GM19043 (cell line): ENCODE results near the gene PANX1.
A peak's percentile ranks its signal among the peaks of the same experiment; 100 is the strongest.

Experiments
- ATAC-seq: cut with Tn5 transposase; IDR thresholded peaks from one replicate; pipeline ENCODE4 v1.9.1; 2021; ENCODE audit warnings: low read depth; ENCODE audit not compliant: unreplicated experiment

PANX1 gene

GRCh38 chr11:94183251-94183885 lies 54.7 kb downstream of the PANX1 start:
- ATAC-seq: no peak

- ATAC-seq: peak; percentile 66
These were observed 55.2 kb downstream of the PANX1 start for GRCh38 chr11:94183886-94184264.

DNA sequence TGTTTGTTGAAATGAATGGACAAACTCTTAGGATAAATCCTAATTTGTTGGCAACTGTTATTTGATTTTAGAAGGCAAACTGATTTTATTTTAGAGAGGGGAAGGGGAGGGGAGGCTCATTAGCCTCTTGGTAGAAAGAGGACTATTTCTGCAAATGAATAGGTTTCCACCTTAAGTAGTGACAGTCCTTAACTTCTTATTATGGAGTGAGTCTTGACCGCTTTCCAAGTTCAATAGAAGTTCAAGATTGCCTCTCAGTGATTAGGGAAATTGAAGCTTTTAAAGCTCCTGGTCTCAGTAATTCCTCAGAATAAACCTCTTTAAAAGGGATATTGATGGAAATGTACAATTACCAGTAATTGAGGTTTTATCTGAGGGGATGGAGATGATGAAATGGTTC lies 55.7 kb downstream of the PANX1 start:
- ATAC-seq: no peak

DNA sequence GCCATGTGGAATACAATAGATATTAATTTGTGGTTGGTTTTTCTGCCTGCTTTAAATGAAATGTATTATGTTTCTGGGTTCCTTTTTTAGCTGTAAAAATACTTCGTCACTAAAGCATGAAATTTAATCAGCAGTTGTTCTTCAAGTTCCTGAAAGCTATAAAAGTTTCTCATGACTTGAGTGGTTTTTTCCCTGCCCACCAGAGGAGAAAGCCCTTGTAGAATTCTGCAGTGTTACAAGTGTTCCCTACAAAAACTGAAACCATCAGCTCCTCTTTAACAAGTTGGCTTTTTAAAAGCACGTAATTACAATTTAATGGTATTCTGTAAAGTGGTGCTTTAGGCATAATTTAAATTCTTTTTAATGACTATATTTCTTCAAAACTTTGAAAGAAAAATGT lies 56.2 kb downstream of the PANX1 start:
- no peak for ATAC-seq

GRCh38 chr11:94185416-94186084 lies 56.9 kb downstream of the PANX1 start:
- ATAC-seq: no peak

- no peak for ATAC-seq
These were observed 57.9 kb downstream of the PANX1 start for GRCh38 chr11:94186342-94187203.

- no peak for ATAC-seq
These were observed 64.6 kb downstream of the PANX1 start for GRCh38 chr11:94193288-94193687.

DNA sequence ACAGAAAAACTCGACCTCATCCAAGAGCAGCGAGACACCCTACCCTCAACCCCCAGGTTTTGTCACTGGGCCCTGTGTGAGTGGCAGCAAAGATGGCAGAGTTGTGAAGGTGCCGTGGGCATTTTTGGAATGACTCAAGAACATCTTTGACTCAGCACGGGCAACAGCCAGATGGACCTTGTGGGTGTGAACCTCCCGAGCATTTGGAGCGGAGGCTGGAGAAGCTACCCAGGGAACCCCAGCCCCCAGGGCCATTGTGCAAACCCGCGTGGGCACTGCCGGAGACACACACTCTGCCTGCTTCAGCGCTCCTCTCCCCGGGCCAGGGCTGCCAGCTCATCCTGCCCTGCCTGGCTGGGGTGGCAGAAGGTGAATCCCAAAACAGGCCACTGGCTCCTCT lies 66.1 kb downstream of the PANX1 start:
- no peak for ATAC-seq

DNA sequence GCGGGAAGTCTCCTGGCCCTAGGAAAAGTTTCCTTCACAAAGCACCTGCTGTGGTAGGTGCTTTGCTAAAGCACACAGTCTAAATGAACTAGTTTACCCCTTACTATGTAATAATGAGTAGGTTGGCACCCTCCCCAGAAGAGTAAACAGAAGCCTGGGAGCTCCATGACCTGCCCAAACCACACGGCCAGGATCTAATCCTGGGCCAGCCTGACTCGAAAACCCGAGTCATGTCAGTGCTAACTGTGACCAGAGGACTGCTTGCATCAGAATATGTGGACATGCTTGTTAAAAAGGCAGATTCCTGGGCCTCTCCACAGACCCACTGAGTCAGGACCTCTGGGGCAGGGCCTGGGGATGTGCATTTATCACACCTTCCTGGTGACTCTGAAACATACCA lies 67.7 kb downstream of the PANX1 start:
- no peak for ATAC-seq

- no peak for ATAC-seq
These were observed 70.1 kb downstream of the PANX1 start for GRCh38 chr11:94198718-94199117.

DNA sequence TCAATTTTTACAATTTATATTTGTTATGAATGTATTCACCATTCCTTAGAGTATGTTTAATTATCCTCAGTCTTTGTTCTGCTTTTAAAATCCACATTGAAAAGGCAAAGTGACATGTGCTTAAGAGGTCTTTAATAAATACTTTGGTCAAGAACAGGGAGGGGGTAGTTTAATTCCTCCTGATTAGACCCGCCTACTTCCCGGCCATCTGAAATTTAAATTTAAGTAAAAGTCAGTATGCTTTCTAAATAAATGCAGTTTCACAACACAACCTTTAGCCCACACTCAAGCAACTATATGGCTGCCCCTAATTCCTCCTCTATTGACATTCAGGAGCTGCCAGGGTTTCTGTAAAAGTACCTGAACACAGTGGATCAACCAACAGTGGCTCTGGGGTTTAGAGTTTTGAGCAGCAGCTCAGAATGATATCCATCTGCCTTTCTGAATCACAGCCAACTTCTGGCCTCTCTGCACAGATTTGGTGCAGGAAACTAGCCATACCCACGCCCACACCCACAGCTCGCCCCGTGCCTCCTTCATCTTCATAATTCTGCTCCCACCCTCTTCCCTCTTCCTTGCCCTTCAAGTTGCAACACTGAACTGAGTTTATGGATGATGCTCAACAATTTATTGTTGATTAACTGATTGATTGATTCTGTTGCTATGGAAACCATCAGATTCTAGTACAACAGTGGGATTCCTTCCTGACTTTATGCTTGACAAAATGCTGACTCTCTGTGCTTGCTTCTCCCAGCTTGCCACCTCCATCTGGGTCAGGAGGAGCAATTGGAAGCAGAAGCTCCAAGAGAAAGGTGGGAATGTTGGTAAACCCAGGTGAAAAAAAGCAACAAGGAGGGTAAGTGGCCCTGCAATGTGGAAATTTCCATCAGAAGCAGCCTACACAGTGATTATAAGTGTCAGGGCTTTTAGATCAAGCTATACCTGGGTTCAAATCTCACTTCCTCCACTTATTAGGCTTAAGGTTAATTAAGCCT lies 70.8 kb downstream of the PANX1 start:
- ATAC-seq: no peak

DNA sequence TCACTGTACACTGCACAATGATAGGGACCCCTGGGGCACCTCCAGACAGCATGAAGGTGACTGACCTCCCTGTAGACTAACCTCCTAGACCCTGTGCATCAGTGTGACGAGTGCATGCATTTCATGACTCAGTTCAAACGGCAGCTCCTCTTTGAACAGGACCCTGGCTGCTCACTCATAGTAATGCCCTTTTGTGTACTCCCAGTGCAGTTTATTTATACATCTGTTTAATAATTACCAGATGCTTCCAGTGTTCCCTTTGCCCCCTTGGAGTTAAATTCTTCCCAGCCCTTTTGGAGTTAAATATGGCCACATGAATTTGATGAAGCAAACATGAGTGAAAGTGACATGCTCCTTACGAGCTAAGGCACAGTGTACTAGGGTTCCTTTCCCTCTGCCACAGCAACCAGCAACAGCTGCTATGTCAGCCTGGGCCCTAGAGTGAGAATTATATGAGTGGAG lies 72.4 kb downstream of the PANX1 start:
- ATAC-seq: no peak

DNA sequence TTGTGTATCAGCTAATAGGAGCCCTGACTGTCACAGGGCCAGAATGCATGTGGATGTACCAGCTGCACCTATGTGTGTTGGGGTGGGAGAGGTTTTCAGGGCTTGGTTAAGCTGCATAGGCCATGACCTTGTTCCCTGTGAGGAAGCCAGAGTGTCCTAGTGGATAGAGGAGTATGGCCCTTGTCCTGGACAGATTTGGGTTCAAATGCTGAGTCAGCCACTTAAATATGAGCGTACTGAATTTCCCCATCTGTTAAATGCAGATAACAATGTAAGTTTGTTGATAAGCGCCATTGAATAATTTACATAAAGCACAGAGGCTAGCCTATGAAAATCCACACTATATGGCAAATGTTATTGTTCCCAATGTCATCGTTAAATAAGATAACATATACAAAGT lies 74.4 kb downstream of the PANX1 start:
- no peak for ATAC-seq

DNA sequence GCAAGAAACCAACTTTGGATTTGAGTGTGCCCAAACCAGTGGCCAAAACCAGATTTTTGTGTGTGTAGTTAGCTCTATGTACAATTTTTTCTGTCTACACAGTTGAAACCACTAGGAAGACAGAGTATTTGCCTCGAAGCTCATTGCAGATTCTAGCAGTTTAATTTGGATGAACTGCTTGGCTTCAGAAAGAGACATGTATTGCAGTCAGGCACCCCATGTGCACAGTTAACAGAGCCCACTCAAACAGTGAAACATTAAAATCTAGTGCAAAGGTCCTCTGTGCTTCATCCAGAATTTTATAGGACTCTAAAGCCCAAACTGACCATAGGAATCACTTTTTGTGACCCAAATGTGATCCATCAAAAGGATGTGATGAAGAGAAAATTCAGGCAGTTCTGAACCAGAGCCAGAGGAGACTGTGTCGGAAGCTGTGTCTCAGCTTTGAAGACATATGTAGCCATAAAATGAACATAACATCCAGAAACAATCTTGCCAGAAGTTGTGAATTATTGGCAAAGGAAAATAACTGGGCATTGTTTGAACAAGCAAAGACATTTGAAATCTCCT lies 82.7 kb downstream of the PANX1 start:
- no peak for ATAC-seq

GRCh38 chr11:94212898-94213297 lies 84.3 kb downstream of the PANX1 start:
- no peak for ATAC-seq

GRCh38 chr11:94217705-94218104 lies 89.1 kb downstream of the PANX1 start:
- ATAC-seq: no peak

DNA sequence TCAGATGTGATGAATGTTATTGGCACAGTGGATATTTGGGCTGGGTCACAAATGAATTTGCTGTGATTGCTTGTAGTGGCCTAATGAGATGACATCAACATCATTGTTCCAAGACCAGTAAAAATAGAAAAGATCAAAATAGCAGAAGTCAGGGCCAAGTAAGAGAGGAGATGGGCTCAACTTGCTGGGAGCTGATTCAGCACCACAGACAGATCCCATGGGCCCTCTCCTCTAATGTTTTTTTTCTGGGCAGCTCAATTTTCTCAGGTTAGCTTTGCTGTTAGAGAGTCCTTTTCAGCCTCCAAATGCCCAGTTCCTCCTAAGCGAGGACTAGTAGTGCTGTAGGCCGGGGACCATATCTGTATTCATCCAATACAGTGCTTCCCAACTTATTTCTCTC lies 89.7 kb downstream of the PANX1 start:
- ATAC-seq: no peak

DNA sequence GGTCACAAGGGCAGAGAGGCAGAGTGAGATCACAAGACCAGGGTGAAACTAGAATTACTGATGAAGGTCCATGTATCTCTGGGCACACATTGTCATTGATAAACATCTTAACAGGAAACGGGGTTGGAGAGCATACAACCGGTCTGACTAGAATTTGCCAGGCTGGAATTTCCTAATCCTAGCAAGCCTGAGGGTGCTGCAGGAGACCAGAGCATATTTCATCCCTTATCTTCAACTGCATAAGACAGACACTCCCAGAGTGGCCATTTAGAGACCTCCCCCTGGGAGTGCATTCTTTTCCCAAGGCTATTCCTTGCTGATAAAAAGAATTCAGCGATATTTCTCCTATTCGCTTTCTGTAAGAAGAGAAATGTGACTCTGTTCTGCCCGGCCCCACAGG lies 91.1 kb downstream of the PANX1 start:
- ATAC-seq: no peak

- ATAC-seq: no peak
These were observed 95.4 kb downstream of the PANX1 start for GRCh38 chr11:94224078-94224477.
